GM19351 (cell line): ENCODE data around the gene VCX3A.
"Not testable (repeated sequence)": the region's sequence is repeated elsewhere in the genome, so short reads cannot be mapped to it uniquely, and the experiment has no call there.

ENCODE experiments used
- ATAC-seq: cut with Tn5 transposase; IDR thresholded peaks from one replicate; pipeline ENCODE4 v1.9.1; 2021; ENCODE audit warnings: mild to moderate bottlenecking, moderate library complexity; ENCODE audit not compliant: unreplicated experiment

The VCX3A gene

DNA sequence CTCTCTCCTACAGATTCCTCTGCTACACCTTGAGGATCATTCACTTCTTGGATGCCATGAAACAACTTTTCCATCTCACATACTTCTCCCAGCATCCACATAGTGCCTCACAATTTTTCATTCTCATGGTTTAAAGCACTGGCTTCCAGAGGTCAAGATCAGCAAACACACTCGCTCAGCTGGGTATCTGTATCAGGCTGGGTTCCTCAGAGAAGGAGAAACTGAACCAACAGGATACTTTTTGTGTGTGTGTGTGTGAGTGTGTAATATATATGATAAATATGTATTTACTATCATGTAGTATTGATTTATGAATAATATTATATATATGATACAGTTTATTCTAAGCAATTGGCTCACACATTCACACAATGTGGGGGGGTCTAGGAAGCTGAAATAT lies at the start of gene VCX3A:
TSS of gene VCX3A (minus strand) at position 101 of the 400 bp plus-strand sequence. CDS start 621 bp downstream, outside the sequence.
- not testable (repeated sequence) for ATAC-seq

- no peak for ATAC-seq
These were observed 39.8 kb upstream of the VCX3A start for GRCh38 chrX:6574762-6575161.

- ATAC-seq = no peak
These were observed 33.1 kb upstream of the VCX3A start for GRCh38 chrX:6568031-6568430.

DNA sequence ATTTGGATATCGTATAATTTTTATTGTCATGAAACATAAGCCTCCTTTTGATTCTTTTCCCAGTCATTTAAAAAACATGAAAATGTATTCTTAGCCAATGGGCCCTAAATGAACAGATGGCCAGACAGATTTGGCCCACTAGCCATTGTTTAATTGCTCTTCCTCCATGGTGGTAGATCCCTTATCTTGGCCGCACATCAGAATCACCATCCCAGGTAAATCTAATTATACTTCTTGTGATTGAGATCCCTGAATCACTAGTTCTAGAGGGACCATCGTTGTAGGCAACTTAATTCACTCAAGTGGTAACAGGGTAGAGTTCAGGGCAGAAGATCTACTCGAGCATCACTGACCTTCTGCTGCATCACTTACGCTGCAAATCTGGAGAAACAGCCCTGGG lies 24.1 kb upstream of the VCX3A start:
- no peak for ATAC-seq

GRCh38 chrX:6557690-6558089 lies 22.8 kb upstream of the VCX3A start:
- no peak for ATAC-seq

GRCh38 chrX:6550999-6551398 lies 16.1 kb upstream of the VCX3A start:
- ATAC-seq = no peak

DNA sequence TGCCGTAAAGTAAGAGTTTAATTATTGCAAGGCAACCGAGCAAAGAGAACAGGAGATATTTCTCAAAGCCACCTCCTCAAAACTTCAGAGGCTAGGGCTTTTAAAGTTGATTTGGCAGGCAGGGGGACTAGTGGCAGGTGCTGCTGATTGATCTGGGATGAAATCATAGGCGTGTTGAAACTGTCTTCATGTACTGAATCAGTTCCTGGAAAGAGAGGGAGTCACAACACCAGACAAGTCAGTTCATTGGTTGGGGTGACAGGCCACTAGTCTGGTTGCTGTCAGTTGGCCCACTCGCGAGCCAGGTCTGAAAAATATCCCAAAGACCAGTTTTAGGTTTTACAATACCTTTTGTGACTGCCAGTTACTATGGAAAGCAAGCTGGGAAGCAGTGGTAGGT lies 10.8 kb upstream of the VCX3A start:
- ATAC-seq = no peak

GRCh38 chrX:6526564-6527136 lies 8.3 kb downstream of the VCX3A start:
- ATAC-seq = no peak

DNA sequence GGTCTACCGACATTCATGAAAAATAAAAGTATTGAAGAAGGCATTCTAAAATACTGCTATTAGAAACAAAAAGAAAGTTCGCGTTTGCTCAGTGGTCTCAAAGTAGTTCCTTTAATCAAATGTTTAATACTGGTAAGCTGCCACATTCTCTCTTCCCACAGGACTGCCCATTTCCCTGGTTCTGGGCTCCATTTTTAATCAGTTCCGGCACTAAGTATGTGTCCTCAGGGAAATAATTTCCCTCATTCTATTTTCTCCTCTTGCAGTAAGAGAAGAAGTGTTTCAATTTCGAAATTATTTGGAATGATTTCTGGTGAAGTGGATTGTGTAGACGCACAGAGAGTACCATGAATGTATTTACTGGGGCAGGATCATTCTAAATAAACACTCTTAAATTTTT lies 17.5 kb downstream of the VCX3A start:
- no peak for ATAC-seq

DNA sequence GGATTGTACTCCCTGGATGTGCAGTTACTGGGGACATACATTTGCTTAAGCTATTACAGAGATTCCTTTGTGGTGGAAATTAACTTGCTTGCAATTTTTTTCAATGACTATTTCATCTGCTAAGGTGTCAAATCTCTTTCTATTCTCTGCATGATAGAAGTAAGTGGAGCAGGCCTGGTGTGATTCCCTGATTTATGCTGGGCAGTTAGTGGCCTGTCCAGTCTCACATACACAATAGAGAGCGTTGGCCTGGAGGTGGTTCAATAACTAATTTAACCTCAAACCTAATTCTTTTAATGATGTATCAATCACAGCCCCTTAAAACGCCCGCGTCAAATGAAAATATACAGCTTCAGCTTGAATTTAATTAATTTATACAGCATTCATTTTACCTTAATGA lies 28.5 kb downstream of the VCX3A start:
- ATAC-seq = no peak

GRCh38 chrX:6505960-6506359 lies 29.0 kb downstream of the VCX3A start:
- no peak for ATAC-seq

GRCh38 chrX:6500719-6501118 lies 34.2 kb downstream of the VCX3A start:
- no peak for ATAC-seq

GRCh38 chrX:6498324-6498723 lies 36.6 kb downstream of the VCX3A start:
- no peak for ATAC-seq
